Esophagus squamous epithelium (tissue), 5 donors: ENCODE measurements around the gene C17orf50. TPM values are rescaled to one million over a fixed set of nuclear protein-coding genes. Genes with fewer than 3 reads are reported as not detected.

Experiments used
- DNase-seq: peaks from one replicate; lab custom pipeline; 2025; lab: John Stamatoyannopoulos, UW
- H3K27ac ChIP-seq, 4 donors: fragments of 200-600 bp; sonication (generic); one replicate each; pipeline ENCODE4 v1.5.1; 2016 to 2019; ENCODE audit warnings: mild to moderate bottlenecking in 1 of 4
- H3K27me3 ChIP-seq, 4 donors: fragments of 200-600 bp; sonication (generic); 1 replicate in 3 of 4; 2 replicates in 1 of 4; pipeline versions ENCODE4 v1.5.1 to v1.6.0; 2017 to 2021; ENCODE audit warnings: antibody characterized with exemption in 1 of 4
- H3K36me3 ChIP-seq, 3 donors: fragments of 200-600 bp; sonication (generic); one replicate each; pipeline ENCODE4 v1.5.1; 2016 to 2019
- H3K4me1 ChIP-seq, 3 donors: fragments of 200-600 bp; sonication (generic); one replicate each; pipeline ENCODE4 v1.5.1; 2017 to 2019
- H3K4me3 ChIP-seq, 4 donors: fragments of 200-600 bp; sonication (generic); 1 replicate in 3 of 4; 2 replicates in 1 of 4; pipeline ENCODE4 v1.5.1; 2016 to 2019; ENCODE audit warnings: mild to moderate bottlenecking in 2 of 4, moderate library complexity in 1 of 4
- H3K9me3 ChIP-seq, 3 donors: fragments of 200-600 bp; sonication (generic); one replicate each; pipeline ENCODE4 v1.5.1; 2016 to 2019
- POLR2A ChIP-seq, 4 donors: fragments of 450-650 bp; IDR thresholded peaks; one replicate each; pipeline ENCODE4 v1.6.1; 2017; ENCODE audit warnings: antibody characterized with exemption in 4 of 4, mild to moderate bottlenecking in 4 of 4, moderate library complexity in 3 of 4
- WGBS, 2 donors: methylation state at CpG; one replicate each; pipeline ENCODE4 v1.1.5; 2018; 5-methylcytosine and 5-hydroxymethylcytosine counted together
- intact Hi-C: fragments of 100-400 bp; cut with DNase I; formaldehyde crosslinking; loops from one replicate; pipeline ENCODE4 v1.15.0; 2022
- total RNA-seq, 4 donors: library from RNA; depleted of rRNA; stranded (reverse); fragments of >200 nt; gene quantifications; one replicate each; pipeline ENCODE4 v1.1.0, GENCODE V29; 2016
- TF ChIP-seq, protein P1 (sequence below), 6 experiments: fragments of 450-650 bp in 4 of 6; fragments of 200-600 bp in 2 of 6; sonication (generic) in 2 of 6; IDR thresholded peaks; one replicate each; pipeline ENCODE4 v1.5.1; 2016 to 2019; ENCODE audit warnings: antibody characterized with exemption in 6 of 6, mild to moderate bottlenecking in 4 of 6, moderate library complexity in 4 of 6
- donor health status: DM: yes; HTN: yes; CAD: no.

C17orf50 gene
- total RNA-seq, 4 donors from 2014 or later = not detected

DNA sequence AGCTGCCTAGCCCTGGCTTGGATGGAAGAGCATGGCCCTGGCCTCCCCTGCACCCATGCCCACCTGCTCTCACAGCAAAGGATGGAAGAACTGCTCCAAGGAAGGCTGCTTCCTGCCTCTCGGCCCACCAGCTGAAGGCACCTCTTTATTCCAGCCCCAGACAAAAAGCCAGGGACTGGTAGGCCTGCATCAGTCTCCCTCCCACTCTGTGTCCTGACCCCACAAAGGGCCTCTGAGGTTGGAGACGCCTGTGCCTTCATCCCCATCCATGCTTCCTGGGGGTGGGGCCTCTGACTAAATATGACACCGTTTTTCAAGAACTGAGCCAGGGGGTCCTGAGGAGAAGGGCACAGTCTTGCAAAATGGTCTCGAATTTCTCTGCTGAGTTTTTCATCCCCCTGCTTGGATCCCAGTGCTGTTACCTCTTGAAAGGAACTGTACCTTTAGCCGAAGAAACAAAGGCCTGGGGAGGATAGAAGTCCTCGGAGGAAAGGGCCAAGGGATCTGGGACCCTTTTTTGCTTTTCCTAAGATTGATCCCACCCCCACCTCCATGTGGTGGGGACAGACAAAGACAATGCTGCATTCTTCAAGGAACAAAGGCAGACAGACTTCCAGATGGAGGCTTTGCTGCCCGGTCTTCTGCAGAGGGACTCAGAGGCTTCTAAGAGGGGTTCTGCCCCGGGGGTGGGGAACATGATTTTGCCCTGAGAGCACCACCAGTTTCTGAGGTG is 5.2 kb downstream of the C17orf50 start:
- TF ChIP-seq, protein P1, sequence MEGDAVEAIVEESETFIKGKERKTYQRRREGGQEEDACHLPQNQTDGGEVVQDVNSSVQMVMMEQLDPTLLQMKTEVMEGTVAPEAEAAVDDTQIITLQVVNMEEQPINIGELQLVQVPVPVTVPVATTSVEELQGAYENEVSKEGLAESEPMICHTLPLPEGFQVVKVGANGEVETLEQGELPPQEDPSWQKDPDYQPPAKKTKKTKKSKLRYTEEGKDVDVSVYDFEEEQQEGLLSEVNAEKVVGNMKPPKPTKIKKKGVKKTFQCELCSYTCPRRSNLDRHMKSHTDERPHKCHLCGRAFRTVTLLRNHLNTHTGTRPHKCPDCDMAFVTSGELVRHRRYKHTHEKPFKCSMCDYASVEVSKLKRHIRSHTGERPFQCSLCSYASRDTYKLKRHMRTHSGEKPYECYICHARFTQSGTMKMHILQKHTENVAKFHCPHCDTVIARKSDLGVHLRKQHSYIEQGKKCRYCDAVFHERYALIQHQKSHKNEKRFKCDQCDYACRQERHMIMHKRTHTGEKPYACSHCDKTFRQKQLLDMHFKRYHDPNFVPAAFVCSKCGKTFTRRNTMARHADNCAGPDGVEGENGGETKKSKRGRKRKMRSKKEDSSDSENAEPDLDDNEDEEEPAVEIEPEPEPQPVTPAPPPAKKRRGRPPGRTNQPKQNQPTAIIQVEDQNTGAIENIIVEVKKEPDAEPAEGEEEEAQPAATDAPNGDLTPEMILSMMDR (IDR thresholded peaks at IDR 0.05) = no peak
- TF ChIP-seq POLR2A (IDR thresholded peaks at IDR 0.05) = no peak
- Histone ChIP-seq H3K27ac (no peak overlapping the region), H3K36me3 (no peaks in the 10 kb centered on the region), H3K4me1 (peaks cover 5 to 20% (median 14%) of the 10 kb centered on the region in 3 donors), H3K9me3 (no peaks in the 10 kb centered on the region), H3K27me3 (no peaks in the 10 kb centered on the region), H3K4me3 (no peak overlapping the region)
- WGBS, 2 donors = 72 to 73% methylated on average over 4 to 8 of the region's 8 CpGs
- no peak for DNase-seq
- intact Hi-C loops = loop anchor here (2.0 kb wide), 1 partner anchor 39 kb away; no protein-coding TSS in a partner anchor

DNA sequence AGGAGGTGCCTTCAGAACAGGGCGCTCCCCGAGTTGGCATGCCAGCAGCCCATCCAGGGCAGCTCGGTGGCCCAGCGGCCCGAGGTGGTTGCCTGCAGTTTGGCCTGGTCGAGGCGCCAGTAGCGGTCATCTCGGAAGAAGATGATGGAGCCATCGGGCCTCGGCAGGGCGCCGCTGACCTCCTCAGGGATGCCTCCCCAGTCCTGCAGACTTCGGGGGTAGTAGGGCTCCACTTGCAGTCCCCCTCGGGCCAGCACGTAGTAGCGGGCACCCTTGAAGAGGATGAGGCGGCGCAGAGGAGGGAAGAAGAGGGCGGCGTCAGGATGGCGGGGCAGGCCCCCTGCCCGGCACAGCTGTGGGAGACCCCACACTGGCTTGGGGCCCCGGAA is 5.8 kb downstream of the C17orf50 start:
- peaks cover 5 to 20% (median 14%) of the 10 kb centered on the region in 3 donors for H3K4me1 ChIP-seq
- no peak overlapping the region for H3K4me3 ChIP-seq
- no peaks in the 10 kb centered on the region for H3K9me3 ChIP-seq
- TF ChIP-seq, protein P1 (IDR thresholded peaks at IDR 0.05) = no peak
- H3K27me3 ChIP-seq = no peaks in the 10 kb centered on the region
- no peak overlapping the region for H3K27ac ChIP-seq
- intact Hi-C loops = no loop called here
- 83 to 89% methylated on average over 5 to 7 of the region's 24 CpGs for WGBS, 2 donors
- DNase-seq = no peak
- no peaks in the 10 kb centered on the region for H3K36me3 ChIP-seq

DNA sequence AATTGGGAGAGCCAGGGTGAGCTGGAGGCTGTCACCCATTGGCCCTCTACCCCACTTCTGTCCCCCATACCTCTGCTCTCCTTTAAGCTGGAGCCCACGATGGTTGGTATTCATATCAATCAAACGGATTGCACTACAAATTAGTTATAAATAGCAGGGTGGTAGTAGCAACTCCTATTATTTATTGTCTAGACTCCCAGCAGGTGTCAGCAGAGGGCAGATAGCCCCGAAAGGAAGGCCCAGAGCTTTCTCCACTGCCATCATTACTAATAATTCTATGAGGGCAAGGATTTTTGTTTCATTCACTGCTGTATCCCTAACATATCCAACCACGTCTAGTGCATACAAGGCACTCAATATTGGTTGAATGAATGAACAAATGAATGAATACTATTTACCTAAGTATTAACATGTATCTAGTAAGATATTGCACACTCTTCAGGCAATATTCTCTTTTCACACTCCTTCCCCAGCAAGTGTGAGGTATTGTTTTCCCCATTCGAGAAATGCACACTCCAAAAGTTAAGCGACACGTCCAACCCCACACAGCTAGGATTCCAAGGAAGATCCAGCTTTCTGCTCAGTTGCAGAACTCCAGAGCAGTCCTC is 6.3 kb downstream of the C17orf50 start:
- WGBS, 2 donors = 29 to 45% methylated on average over 7 of the region's 7 CpGs
- DNase-seq = no peak

DNA sequence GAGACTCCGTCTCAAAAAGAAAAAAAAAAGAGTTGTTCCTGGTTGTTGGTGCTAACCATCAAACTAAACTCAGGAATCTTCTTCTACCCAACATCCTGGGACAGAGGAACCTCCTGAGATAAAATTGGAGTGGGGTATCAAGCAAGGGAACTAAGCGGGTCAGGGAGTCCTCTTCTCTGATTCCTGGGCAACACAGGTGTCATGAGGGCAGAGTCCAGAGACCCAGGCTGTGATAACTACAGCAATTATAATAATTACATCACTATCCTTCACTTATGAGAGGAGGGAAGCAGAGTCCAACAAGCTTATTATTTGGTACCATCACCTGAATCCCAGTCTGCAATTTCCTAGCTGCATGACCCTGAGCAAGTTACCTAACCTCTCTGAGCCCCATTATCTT is 8.1 kb downstream of the C17orf50 start:
- Histone ChIP-seq H3K4me3 (no peak overlapping the region), H3K27ac (no peak overlapping the region), H3K9me3 (no peaks in the 10 kb centered on the region), H3K4me1 (peaks cover 5 to 31% (median 27%) of the 10 kb centered on the region in 3 donors), H3K36me3 (peaks cover 0 to 9% (median 0%) of the 10 kb centered on the region in 3 donors), H3K27me3 (peaks cover 0 to 2% (median 0%) of the 10 kb centered on the region in 4 donors)
- intact Hi-C loops = no loop called here
- DNase-seq = no peak
- no peak for TF ChIP-seq POLR2A (IDR thresholded peaks at IDR 0.05)
- TF ChIP-seq, protein P1 (IDR thresholded peaks at IDR 0.05) = no peak
- WGBS, 2 donors = 81 to 85% methylated on average over 2 of the region's 2 CpGs

More for the DNA sequence above, 6.3 kb downstream of the C17orf50 start:
- Histone ChIP-seq H3K4me3 (no peak overlapping the region), H3K36me3 (no peaks in the 10 kb centered on the region), H3K27me3 (no peaks in the 10 kb centered on the region), H3K9me3 (no peaks in the 10 kb centered on the region), H3K27ac (no peak overlapping the region), H3K4me1 (peaks cover 5 to 20% (median 14%) of the 10 kb centered on the region in 3 donors)
- TF ChIP-seq, protein P1 (IDR thresholded peaks at IDR 0.05) = peak in 5 of 6 experiments; percentile 46 to 71 (median 68)
- no peak for TF ChIP-seq POLR2A (IDR thresholded peaks at IDR 0.05)
- intact Hi-C loops = no loop called here

DNA sequence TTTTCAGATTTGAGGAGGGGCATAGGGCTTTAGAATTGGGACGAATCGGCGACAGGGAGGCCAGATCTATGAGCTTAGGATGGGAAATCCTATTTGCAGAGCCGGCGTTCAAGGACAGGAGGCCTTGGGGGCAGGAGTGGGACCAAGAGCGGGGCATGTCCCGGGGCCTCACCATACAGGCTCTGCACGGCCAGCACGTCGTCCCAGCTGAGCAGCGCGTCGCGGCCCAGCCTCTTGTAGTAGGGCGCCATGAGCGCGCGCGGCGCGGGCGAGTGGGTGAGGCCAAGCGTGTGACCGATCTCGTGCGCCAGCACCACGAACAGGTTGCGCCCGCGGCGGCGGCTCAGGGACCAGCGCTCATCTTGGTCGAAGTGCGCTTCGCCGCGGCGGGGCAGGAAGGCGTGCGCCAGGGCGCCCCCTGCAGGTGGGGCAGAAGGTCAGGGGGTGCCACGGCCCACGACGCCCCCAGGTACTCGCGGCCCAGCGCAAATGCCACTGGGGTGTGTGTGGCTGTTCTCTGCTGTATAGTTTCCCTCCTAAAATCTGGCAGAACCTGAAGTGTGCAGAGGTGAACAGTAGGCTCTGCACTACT is 9.3 kb downstream of the C17orf50 start:
- H3K4me3 ChIP-seq = no peak overlapping the region
- peaks cover 9 to 31% (median 27%) of the 10 kb centered on the region in 3 donors for H3K4me1 ChIP-seq
- 92 to 93% methylated on average over 32 to 40 of the region's 48 CpGs for WGBS, 2 donors
- H3K36me3 ChIP-seq = peaks cover 0 to 9% (median 0%) of the 10 kb centered on the region in 3 donors
- no peak overlapping the region for H3K27ac ChIP-seq
- no peak for DNase-seq
- intact Hi-C loops = no loop called here
- TF ChIP-seq, protein P1 (IDR thresholded peaks at IDR 0.05) = peak in 1 of 6 experiments; percentile 19
- TF ChIP-seq POLR2A (IDR thresholded peaks at IDR 0.05) = no peak
- H3K9me3 ChIP-seq = no peaks in the 10 kb centered on the region
- H3K27me3 ChIP-seq = peaks cover 0 to 2% (median 0%) of the 10 kb centered on the region in 4 donors
